Measurements from ENCODE around the gene KCTD15.

DNA sequence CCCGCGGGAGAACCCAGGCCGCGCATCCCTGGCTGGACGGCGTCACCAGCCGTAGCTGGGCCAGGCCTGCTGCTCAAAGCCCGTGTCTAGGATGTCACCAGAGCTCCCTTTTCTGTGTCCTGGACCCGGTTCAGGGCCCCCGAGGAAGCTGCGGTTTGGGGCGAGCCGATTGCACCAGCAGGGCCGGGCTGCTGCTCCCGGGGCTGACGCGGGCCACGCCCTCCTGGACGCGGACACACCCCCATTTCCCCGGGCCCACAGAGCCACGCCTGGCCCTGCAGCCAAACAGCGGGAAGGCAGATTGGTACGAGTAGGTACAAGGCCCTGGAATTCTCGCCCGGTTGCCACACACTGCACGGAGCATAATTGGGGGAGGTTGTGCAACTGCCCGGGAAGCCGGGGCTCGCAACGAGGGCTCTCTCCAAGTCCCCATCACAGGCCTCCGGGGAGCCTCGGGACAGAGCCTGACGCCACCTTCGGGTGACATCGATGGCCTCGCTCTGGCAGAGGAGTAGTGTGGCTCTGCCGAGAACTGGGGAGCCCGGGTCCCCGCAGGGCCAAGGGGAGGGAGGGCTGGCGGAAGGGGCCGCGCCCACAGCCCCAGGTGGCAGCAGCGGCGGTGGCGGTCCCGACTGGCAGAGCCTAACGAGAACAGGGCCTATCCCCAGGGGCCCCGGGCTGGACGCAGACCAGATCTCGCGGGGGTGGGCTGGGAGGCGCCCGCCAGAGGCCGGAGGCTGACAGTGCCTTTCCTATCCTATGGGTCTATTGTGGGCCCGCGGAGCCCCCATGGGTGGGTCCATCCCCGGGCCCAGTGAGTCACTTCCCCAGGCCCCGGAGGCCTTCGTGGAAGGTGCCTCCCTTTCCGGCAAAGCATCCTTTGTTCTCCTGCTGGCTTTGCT is 23.5 kb downstream of the KCTD15 start:
- TF ChIP-seq, protein P1, sequence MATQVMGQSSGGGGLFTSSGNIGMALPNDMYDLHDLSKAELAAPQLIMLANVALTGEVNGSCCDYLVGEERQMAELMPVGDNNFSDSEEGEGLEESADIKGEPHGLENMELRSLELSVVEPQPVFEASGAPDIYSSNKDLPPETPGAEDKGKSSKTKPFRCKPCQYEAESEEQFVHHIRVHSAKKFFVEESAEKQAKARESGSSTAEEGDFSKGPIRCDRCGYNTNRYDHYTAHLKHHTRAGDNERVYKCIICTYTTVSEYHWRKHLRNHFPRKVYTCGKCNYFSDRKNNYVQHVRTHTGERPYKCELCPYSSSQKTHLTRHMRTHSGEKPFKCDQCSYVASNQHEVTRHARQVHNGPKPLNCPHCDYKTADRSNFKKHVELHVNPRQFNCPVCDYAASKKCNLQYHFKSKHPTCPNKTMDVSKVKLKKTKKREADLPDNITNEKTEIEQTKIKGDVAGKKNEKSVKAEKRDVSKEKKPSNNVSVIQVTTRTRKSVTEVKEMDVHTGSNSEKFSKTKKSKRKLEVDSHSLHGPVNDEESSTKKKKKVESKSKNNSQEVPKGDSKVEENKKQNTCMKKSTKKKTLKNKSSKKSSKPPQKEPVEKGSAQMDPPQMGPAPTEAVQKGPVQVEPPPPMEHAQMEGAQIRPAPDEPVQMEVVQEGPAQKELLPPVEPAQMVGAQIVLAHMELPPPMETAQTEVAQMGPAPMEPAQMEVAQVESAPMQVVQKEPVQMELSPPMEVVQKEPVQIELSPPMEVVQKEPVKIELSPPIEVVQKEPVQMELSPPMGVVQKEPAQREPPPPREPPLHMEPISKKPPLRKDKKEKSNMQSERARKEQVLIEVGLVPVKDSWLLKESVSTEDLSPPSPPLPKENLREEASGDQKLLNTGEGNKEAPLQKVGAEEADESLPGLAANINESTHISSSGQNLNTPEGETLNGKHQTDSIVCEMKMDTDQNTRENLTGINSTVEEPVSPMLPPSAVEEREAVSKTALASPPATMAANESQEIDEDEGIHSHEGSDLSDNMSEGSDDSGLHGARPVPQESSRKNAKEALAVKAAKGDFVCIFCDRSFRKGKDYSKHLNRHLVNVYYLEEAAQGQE (IDR thresholded peaks at IDR 0.05; ENCODE audit: insufficient read depth in 1 of 2, low read depth in 2 of 2, low read length in 2 of 2): no peak
- TF ChIP-seq POLR2AphosphoS5 (IDR thresholded peaks at IDR 0.05; ENCODE audit: low read depth, low read length): no peak

Measured in PFSK-1 (cell line).